IPS-15b (cell line): ENCODE data around the gene WDR17.

Source experiments
- H3K27me3 ChIP-seq: one replicate; pipeline ENCODE4 v1.6.1; 2013; ENCODE audit warnings: low read length; ENCODE audit not compliant: control insufficient read depth, insufficient read depth
- H3K36me3 ChIP-seq: one replicate; pipeline ENCODE4 v1.6.1; 2013; ENCODE audit warnings: low read length; ENCODE audit not compliant: control insufficient read depth, insufficient read depth
- H3K4me1 ChIP-seq: one replicate; pipeline ENCODE4 v1.6.1; 2013; ENCODE audit warnings: mild to moderate bottlenecking, low read length; ENCODE audit not compliant: control insufficient read depth, insufficient read depth
- H3K4me3 ChIP-seq: one replicate; pipeline ENCODE4 v1.5.1; 2013; ENCODE audit warnings: low read depth, low read length
- H3K9ac ChIP-seq: one replicate; pipeline ENCODE4 v1.6.1; 2013; ENCODE audit warnings: low read depth, mild to moderate bottlenecking, low read length
- H3K9me3 ChIP-seq: one replicate; pipeline ENCODE4 v1.6.1; 2013; ENCODE audit warnings: mild to moderate bottlenecking, low read length; ENCODE audit not compliant: control insufficient read depth, insufficient read depth

WDR17 gene

GRCh38 chr4:176099314-176099713, 33.7 kb downstream of the WDR17 start:
- Histone ChIP-seq H3K27me3 (no peaks in the 10 kb centered on the region), H3K4me3 (no peak overlapping the region), H3K9ac (no peak overlapping the region), H3K9me3 (no peaks in the 10 kb centered on the region), H3K4me1 (no peaks in the 10 kb centered on the region), H3K36me3 (no peaks in the 10 kb centered on the region)

- no peaks in the 10 kb centered on the region for H3K9me3 ChIP-seq
- no peak overlapping the region for H3K9ac ChIP-seq
- H3K4me1 ChIP-seq, result no peaks in the 10 kb centered on the region
- no peak overlapping the region for H3K4me3 ChIP-seq
- no peaks in the 10 kb centered on the region for H3K36me3 ChIP-seq
- no peaks in the 10 kb centered on the region for H3K27me3 ChIP-seq
Measured at GRCh38 chr4:176102414-176103063, 36.9 kb downstream of the WDR17 start.

- Histone ChIP-seq H3K4me1 (no peaks in the 10 kb centered on the region), H3K9me3 (no peaks in the 10 kb centered on the region), H3K27me3 (no peaks in the 10 kb centered on the region), H3K9ac (no peak overlapping the region), H3K4me3 (no peak overlapping the region), H3K36me3 (no peaks in the 10 kb centered on the region)
Measured at GRCh38 chr4:176107695-176108094, 42.1 kb downstream of the WDR17 start.

- no peaks in the 10 kb centered on the region for H3K36me3 ChIP-seq
- no peak overlapping the region for H3K9ac ChIP-seq
- peaks cover 3% of the 10 kb centered on the region for H3K4me1 ChIP-seq
- no peaks in the 10 kb centered on the region for H3K9me3 ChIP-seq
- H3K27me3 ChIP-seq, result no peaks in the 10 kb centered on the region
- no peak overlapping the region for H3K4me3 ChIP-seq
Measured at GRCh38 chr4:176123710-176124407, 58.2 kb downstream of the WDR17 start.

GRCh38 chr4:176125063-176125462, 59.4 kb downstream of the WDR17 start:
- H3K4me1 ChIP-seq, result peaks cover 3% of the 10 kb centered on the region
- no peak overlapping the region for H3K9ac ChIP-seq
- H3K9me3 ChIP-seq, result no peaks in the 10 kb centered on the region
- H3K4me3 ChIP-seq, result no peak overlapping the region
- H3K27me3 ChIP-seq, result no peaks in the 10 kb centered on the region
- H3K36me3 ChIP-seq, result no peaks in the 10 kb centered on the region

- Histone ChIP-seq H3K27me3 (no peaks in the 10 kb centered on the region), H3K4me3 (no peak overlapping the region), H3K9ac (no peak overlapping the region), H3K4me1 (no peaks in the 10 kb centered on the region), H3K36me3 (no peaks in the 10 kb centered on the region), H3K9me3 (no peaks in the 10 kb centered on the region)
Measured at GRCh38 chr4:176134670-176135069, 69.0 kb downstream of the WDR17 start.

GRCh38 chr4:176137631-176138030, 72.0 kb downstream of the WDR17 start:
- H3K27me3 ChIP-seq, result no peaks in the 10 kb centered on the region
- H3K9ac ChIP-seq, result no peak overlapping the region
- H3K36me3 ChIP-seq, result no peaks in the 10 kb centered on the region
- H3K4me3 ChIP-seq, result no peak overlapping the region
- no peaks in the 10 kb centered on the region for H3K4me1 ChIP-seq
- H3K9me3 ChIP-seq, result no peaks in the 10 kb centered on the region

GRCh38 chr4:176139518-176139917, 73.9 kb downstream of the WDR17 start:
- Histone ChIP-seq H3K36me3 (no peaks in the 10 kb centered on the region), H3K9me3 (no peaks in the 10 kb centered on the region), H3K9ac (no peak overlapping the region), H3K27me3 (no peaks in the 10 kb centered on the region), H3K4me1 (no peaks in the 10 kb centered on the region), H3K4me3 (no peak overlapping the region)

- H3K27me3 ChIP-seq, result no peaks in the 10 kb centered on the region
- no peak overlapping the region for H3K9ac ChIP-seq
- H3K9me3 ChIP-seq, result no peaks in the 10 kb centered on the region
- no peak overlapping the region for H3K4me3 ChIP-seq
- no peaks in the 10 kb centered on the region for H3K36me3 ChIP-seq
- H3K4me1 ChIP-seq, result no peaks in the 10 kb centered on the region
Measured at GRCh38 chr4:176142253-176142652, 76.6 kb downstream of the WDR17 start.

GRCh38 chr4:176149680-176150355, 84.2 kb downstream of the WDR17 start:
- H3K4me1 ChIP-seq, result no peaks in the 10 kb centered on the region
- H3K9me3 ChIP-seq, result no peaks in the 10 kb centered on the region
- no peak overlapping the region for H3K9ac ChIP-seq
- no peaks in the 10 kb centered on the region for H3K27me3 ChIP-seq
- no peak overlapping the region for H3K4me3 ChIP-seq
- H3K36me3 ChIP-seq, result no peaks in the 10 kb centered on the region

GRCh38 chr4:176150356-176150682, 84.7 kb downstream of the WDR17 start:
- Histone ChIP-seq H3K36me3 (no peaks in the 10 kb centered on the region), H3K9me3 (no peaks in the 10 kb centered on the region), H3K4me3 (no peak overlapping the region), H3K27me3 (no peaks in the 10 kb centered on the region), H3K4me1 (no peaks in the 10 kb centered on the region), H3K9ac (no peak overlapping the region)

GRCh38 chr4:176150704-176151103, 85.1 kb downstream of the WDR17 start:
- H3K27me3 ChIP-seq, result no peaks in the 10 kb centered on the region
- H3K4me3 ChIP-seq, result no peak overlapping the region
- no peaks in the 10 kb centered on the region for H3K36me3 ChIP-seq
- H3K9ac ChIP-seq, result no peak overlapping the region
- no peaks in the 10 kb centered on the region for H3K9me3 ChIP-seq
- H3K4me1 ChIP-seq, result no peaks in the 10 kb centered on the region
